Stromal cell of bone marrow (primary cell): ENCODE data around the gene FRMPD4.
A peak's percentile ranks its signal among the peaks of the same experiment; 100 is the strongest.

Experiments used
- DNase-seq: peaks from one replicate; pipeline ENCODE4 v3.0.0-alpha.2; 2012; ENCODE audit warnings: low read depth

The FRMPD4 gene

DNA sequence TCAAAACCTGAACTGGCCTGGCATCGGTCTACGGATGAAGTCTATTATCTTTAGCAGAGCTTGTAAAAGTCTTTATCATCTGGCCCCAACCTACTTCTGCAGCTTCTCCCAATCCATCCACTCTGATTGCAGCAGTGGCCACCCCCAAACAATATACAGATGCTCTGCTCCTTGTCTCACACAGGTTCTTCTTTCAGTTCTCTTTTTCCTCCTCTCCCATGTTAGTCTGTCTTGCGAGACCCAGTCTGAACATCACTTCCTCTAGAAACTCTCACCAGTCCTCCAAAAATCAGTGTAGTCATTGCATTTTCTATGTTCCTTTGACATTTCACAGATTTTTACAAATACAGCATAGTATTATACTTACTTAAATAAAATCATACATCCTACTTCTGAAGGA lies 163.0 kb downstream of the FRMPD4 start:
- DNase-seq, result no peak

DNA sequence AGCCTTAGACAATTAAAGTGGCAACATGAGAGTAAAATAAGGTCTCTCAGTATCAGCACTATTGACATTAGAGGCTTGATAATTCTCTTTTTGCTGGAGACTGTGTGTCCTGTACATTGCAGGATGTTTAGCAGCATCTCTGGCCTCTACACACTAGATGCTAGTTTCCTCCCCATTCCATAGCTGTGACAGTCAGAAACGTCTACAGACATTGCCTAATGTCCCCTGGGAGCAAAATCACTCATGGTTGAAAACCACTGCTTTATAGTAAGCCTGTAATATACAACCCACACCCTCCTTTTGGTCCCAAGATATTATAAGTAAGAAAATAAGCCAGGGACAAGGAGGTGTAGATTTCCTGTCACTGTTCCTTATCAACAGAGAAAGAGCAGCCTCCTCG lies 166.0 kb downstream of the FRMPD4 start:
- DNase-seq, result peak; percentile 59

DNA sequence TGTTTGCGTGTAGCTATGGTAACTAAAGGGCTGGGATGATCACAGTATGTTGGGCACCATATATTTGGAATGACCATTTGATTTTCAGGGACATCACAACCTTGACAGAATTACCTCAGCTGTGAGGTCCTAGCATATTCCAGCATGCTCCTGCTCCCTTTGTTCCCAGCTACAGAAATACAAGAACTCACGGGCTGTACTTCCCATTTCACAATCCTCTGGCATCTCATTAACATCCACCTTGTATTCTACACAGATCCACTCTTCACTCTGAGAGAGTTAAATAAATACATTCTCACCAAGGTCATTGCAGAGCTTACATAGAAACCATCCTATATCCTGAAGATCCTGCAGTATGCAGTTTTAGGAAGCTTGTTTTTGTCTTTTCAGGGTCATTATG lies 169.7 kb downstream of the FRMPD4 start:
- no peak for DNase-seq

DNA sequence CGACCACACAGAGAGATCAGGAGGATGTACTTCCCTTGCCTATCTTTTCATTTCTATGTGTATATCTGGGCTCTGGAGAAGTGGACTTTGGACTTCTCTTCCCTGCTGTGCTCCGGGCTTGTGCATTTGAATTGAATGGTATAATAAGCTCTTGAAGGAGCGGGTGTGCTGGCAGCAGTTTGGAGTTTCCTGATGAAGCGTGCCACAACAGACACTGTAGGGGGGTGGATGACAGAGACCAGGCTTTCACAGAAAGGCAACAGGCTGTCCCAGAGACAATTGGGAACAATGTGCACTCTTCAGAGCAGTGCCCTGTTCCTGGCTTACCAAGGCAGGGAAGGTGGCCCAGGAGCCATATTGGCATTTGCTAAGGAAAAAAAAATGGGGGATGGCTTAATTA lies 170.1 kb downstream of the FRMPD4 start:
- DNase-seq, result no peak

DNA sequence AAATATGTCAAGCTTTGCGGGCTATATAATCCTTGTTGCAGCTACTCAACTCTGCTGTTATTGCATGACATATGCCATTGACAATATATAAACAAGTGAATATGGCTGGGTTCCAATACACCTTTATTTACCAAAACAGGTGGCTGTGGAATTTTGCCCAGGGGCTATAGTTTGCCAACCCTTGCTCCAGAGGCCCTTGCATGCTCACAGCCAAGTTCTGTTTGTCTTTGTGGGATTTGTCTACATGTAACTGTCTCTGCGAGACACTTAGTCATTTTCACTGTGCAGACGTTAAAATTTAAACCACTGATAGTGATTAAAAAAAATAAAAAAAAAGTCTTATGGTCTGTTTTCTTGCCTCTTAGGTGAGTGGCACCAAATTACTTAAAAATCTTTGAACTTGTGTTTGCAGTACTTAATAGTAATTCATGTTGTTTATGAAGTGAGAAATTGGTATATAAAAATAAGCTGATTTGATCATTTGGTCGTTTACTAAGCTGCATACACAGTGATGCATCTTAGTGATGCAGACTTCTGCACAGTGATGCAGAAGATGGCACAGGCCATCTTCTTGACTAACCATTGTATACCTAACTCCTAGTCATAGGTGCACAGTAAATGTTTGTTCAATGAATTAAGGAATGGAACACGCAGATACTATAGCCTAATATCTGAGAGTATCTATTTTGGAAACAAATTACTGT lies 170.9 kb downstream of the FRMPD4 start:
- no peak for DNase-seq

DNA sequence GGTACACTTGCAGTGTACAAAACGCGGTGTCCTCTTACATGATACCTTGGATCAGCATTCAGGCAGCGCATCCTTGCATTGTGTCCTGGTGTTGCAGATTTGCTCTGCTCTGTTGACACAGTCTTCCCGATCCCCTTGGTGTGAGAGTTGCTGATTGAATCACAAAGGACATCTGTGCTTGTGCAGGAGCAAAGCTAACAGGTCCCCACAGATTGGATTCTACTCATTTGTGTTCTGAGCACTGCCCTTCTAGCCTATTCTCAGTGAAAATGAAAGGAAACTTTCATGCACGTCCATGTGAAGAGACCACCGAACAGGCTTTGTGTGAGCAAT lies 171.4 kb downstream of the FRMPD4 start:
- DNase-seq, result no peak

DNA sequence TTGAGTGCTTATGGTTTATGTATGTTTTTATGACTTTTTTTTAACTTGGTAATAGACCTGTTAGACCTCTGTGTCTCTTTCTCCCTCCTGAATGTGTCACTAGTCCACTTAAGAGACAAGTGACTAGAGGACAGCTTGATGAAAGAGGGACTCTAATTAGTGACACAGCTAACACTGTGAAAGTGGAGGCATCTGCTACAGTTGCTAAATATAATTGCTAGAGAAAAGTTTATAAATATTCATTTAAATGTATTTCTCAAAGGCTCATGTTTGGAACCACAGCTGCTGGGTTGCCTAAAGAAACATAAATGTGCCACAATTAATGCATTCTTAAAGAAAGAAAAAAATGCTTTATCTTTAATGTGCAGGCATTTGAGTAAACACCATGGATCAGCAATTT lies 176.4 kb downstream of the FRMPD4 start:
- no peak for DNase-seq

DNA sequence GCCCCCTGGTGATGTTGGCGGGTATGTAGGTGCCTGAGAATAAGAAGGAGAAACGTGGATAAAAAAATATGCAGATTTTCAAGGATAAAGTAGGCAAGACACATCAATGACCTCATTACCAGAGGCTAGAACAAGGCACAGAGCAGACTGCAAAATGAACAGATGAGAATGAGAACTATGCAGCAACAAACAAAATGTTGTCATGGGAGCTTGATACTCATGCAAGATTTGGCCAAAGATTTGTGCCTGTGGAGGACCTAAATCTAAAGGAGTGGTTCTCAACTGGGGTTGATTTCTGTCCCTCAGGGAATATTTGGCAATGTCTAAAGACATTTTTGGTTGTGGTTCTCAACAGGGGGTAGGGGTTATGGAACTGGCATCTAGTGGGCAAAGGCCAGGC lies 177.3 kb downstream of the FRMPD4 start:
- DNase-seq, result no peak

DNA sequence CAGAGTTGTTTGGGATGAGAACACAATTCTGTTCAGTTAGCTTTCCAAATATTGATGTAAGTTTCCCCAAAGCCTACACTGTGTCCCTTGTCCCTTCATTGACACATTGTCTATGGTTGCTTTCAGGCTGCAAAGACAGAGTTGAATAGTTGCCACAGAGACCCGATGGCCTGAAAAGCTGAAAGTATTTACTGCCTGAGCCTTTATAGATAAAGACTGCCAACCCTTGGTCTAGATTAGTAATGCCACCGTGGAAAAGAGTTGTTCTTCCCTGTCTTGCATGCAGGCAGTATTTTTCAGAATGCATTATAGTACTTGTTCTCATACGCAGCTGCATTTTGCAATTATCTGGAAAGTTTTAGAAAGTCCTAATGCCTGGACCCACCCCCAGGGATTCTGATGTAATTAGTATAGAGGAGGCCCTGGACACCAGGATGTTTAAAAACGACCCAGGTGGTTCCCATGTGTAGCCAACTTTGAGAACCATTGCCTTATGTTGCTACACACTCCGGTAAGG lies 180.8 kb downstream of the FRMPD4 start:
- DNase-seq, result no peak

DNA sequence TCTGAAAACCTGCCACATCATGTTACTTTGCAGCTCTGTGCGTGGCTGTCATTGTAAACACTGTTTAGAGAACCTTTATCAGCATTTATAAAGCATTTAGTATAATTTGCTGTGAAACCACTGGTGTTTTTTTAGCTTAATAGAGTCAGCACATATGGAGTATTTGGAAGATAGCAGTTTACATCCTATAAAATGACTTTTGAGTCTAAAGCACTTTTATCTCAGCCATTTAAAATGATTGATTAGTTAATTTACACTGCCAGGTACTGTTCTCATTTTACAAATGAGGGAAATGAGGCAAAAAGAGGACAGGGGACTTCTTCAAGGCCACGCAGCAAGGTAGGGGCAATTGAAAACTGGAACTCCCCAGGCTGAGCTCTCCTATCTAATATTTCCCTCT lies 181.7 kb downstream of the FRMPD4 start:
- DNase-seq, result no peak

DNA sequence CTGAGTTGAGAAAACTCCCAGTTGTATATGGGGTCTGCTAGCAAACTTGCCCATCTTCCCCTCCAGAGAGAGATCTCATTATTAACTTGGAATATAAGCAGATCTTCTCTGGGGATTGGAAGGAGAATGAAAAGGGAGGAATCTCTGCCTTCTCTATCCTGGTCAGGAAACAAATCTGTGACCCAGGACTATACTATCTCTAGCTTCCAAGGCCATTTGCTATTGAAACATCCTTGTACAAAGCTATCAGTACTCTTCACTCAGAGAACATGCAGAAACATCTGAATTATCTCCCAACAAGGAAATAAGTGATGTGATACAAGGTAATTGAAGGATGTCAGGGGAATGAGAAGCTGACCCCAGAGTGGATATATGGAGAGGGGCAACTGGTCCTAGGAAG lies 183.8 kb downstream of the FRMPD4 start:
- DNase-seq, result no peak

DNA sequence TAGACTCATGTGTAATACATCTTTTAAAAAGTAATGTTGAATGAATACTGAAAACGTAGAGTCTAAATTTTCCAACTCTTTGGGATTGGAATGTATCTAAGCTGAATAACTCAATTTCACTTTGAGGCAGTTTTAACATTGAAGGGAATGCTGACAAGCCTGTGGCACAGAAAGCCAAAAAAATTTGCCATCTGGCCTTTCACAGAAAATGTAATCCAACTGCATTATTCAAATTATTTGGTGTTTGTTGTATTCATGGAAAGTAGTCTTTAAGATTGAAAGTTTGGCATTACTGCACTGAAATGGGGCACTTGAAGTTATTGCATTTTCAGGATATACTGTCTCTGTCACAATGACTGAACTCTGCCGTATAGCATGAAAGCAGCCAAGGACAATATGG lies 186.9 kb downstream of the FRMPD4 start:
- DNase-seq, result no peak

DNA sequence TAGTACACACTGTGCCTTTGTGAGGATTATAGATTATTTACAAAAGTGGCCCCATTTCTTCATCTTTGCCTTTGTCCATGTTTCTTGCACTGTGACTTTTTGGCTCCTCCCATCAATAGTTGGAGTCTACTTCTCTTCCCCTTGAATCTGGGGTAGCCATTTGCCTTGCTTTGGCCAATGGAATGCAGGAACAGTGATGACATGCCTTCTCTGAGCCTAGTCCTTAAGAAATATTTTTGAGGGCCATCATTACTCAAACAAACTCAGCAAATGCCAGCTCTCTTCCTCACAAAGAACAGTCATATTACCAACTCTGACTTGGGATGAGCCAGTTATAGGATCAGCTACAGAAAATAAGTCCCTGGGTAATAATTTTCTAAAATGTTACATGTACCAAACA lies 189.6 kb downstream of the FRMPD4 start:
- no peak for DNase-seq

DNA sequence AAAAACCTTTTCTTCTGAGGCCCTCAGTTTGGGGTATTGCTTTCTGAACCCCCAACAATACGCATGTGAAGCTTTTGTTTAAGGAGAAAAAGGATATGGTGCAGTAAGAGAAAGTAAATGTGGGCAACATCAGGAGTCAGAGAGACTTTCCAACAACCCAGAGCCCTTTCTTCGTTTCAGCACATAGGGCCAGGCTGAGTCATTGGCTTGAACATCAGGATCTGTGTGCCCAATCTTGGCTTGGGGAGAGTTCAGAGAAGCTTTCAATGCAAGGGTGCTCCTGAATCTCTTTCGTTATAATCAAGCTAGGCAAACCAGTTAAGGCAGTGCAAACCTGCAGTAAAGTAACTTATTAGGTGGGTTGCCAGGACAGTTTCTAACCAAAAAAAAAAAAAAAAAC lies 191.2 kb downstream of the FRMPD4 start:
- no peak for DNase-seq

DNA sequence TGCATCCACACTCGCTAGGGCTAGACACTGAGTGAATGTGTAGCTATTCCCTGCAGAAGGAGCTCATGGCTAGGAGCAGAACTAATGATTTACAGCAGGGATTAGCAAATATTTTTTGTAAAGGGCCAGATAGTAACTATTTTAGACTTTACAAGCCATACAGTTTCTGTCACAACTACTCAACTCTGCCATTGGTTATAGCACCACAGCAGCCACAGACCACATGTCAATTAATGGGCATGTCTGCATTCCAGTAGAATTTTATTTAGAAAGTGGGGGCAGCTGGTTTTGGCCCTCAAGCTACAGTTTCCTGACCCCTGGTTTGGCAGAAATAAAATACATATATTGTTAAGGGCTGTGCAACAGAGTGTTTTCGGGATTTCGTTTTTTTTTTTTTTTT lies 192.6 kb downstream of the FRMPD4 start:
- no peak for DNase-seq

DNA sequence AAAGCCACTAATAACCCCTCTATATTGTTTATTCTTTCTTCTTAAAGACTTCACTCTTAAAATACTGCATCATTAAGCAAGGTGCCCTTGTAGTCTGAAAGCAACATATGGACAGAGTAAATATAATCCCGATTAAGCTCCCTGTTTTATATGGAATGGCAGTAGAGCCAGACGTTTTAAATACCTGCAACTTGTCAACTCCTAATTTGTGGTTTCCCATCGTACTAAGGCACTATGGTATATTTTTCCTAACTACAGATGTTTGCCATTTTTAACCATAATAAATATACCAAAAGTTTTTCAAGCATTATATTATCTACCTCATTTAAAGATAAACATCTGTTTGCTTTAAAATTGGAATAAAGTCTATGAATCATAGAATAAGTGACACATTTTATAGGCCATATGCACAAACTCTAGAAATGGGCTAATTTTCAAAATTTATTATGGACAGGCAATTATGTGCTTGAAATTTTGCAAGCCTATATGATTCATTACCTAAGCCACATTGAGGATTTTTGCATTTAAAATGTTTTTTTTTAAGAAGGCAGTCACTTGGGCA lies 194.6 kb downstream of the FRMPD4 start:
- DNase-seq, result no peak

DNA sequence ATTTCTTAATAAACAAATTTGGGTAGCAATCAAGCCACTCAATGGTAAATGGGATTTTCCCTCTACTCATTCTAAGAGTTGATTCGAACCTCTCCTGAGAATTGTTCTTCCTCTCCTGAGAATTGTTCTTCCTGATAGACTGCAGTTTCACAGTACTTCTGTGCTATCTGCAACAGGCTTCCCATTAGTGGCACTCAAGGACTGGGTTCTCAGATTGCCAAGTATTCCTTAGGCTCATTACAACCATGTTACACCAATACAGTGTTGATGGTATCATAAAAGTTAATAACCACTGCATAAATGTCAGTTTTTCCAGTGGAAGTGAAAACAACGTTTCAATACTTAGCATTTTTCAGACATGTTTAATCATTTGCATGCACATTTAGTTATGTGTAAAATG lies 201.6 kb downstream of the FRMPD4 start:
- DNase-seq, result no peak

DNA sequence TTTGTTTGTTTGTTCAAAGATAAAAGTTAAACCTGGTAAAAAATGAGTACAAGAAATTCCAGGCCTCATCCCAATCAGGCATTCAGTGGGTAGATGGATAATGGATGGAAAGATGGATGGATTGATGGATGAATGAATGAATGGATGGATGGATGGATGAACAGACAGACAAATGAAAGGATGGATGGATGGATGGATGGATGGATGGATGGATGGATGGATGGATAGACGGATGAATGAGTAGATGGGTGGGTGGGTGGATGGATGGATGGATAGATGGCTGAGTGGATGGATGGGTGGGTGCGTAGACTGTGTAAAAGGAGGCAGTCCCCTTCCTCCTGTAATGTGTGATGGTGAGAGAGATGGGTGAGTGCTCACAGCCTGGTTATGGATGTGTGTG lies 206.7 kb downstream of the FRMPD4 start:
- DNase-seq, result no peak

DNA sequence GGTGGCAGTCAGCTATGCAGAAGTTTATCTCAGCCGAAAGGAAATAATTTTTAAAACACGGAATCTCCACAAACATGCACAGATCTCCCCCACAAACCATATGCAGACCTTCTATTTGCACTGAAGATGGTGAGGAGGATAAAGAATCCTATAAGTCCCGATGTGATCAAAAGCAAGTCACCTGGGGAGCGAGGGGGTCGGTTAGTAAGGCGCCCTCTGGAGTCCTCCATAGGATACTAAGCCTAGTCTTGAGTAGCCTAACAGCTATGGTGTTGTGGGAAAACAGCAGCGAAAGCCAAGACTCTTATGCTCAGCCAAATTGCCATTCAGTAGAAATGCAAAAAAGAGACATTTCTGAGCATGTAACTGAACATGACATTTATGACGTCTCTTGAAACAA lies 210.9 kb downstream of the FRMPD4 start:
- no peak for DNase-seq

DNA sequence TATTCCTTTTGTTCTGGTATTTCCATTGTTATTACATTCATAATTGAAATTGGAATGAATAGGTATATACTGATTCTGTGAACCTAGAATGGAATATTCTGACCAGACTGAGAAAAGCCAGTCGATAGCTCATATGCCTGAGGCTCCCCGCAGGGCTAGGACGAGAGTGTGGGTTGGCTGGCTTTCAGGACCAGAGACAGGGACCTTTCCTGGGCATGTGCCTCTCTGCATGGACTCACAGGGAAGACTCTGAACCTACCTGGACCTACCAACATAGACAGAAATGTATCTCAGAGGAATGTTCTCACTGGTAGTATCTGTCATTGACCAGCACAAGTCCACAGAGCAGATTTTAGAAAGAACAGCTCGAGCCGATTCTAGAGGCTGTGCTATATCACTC lies 214.6 kb downstream of the FRMPD4 start:
- no peak for DNase-seq

DNA sequence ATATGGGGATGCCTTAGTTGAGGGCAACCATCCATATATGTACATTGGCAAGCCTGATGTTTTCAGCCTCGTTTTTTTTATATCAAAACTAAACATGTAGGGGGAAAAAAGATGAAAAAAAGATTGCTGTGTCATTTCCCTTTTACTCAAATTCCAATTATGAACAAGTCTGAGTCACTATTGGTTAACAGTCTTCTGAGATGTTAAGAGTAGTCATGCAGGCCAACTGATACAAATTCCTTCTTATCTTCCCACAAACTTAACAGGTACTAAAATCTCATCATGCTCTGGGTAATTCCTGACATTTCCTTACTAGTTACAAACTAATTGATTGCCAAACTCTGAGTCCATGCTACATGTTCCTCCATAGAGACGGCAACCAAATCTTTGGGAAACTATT lies 222.1 kb downstream of the FRMPD4 start:
- DNase-seq, result peak; percentile 39

DNA sequence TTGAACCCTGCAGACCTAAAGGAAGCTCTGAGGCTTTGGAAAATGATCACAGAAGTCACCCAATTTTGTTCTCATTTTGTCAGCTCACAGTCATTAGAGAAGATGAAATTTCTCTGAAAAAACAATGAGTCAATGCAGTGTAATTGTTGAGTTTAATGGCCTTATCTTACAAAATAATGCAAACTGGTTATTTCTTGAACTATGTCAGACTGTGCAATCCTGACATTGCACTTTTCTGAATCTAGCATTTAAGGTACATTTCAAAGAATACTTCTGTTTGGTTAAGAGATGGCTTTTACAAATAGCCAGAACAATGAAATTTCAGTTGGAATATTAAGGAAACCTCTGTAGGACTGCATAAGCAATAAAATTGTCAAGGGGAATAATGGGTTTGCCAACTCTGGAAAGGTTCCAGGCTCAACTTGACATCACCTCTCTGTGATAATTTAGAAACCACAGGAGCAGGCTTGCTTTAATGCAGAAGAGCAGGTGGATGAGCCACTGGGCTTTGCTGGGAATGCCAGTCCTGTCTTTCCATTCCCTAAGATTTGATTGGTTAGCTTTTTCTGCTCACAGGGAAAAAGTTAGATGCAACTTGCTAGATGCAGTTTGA lies 222.8 kb downstream of the FRMPD4 start:
- no peak for DNase-seq

DNA sequence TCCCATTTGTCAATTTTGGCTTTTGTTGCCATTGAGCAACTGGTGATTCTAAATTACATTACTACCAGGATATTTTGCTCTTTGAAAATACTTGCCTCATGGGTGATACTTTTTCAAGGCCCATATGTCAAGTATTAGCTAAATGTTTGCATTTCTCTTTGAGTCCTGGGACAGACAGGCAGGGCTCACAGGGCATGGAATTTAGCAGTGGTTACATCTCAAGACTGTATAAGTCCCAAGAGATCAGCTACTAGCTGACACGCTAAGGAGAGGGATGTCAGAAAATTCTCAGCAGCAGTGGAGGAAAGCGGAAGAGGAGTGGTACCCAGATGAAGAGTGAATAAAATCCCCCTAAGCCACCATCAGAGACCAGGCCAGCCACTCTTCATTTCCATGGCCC lies 224.9 kb downstream of the FRMPD4 start:
- no peak for DNase-seq

DNA sequence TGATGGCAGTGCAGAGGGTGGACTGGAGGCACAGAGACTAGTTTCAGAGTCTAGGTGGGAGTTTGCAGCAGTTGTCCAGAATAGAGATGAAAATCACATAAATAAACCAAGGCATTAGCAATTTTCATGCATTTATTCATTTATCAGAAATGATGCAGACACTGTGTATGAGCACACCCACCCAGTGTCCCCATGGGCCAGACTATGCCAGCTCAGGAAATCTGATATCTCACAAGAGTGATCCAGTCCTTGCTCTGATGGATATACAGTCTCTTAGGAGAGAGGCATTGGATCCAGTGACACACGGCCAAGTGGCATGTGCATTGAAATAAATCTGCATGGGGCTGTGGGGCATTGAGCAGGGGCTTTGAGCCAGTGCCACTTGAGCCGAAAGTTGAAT lies 228.2 kb downstream of the FRMPD4 start:
- DNase-seq, result no peak
